H9 (cell line): Measurements from ENCODE around the gene TGFBR2. TPM values are rescaled to one million over a fixed set of nuclear protein-coding genes. Genes with fewer than 3 reads are reported as not detected.

Experiments
- DNase-seq: peaks from one replicate; pipeline ENCODE4 v3.0.0-alpha.2; 2017
- H2AFZ ChIP-seq: one replicate; pipeline ENCODE4 v1.6.1; 2013; ENCODE audit warnings: mild to moderate bottlenecking, low read length, control low read depth, moderate library complexity
- H2AK5ac ChIP-seq: 2 replicates; pipeline ENCODE4 v1.6.1; 2013; ENCODE audit warnings: low read length, control low read depth, mixed read lengths; ENCODE audit not compliant: insufficient read length
- H2BK120ac ChIP-seq: one replicate; pipeline ENCODE4 v1.6.1; 2013; ENCODE audit warnings: low read depth, mild to moderate bottlenecking, low read length, control low read depth, inconsistent platforms; ENCODE audit not compliant: poor library complexity, severe bottlenecking
- H2BK12ac ChIP-seq: 2 replicates; pipeline ENCODE4 v1.6.1; 2013; ENCODE audit warnings: low read length, control low read depth, mixed read lengths, low read depth; ENCODE audit not compliant: insufficient read length
- H2BK15ac ChIP-seq: 2 replicates; pipeline ENCODE4 v1.6.1; 2013; ENCODE audit warnings: low read depth, low read length, control low read depth
- H2BK20ac ChIP-seq: one replicate; pipeline ENCODE4 v1.6.1; 2013; ENCODE audit warnings: low read depth, mild to moderate bottlenecking, low read length, control low read depth, inconsistent platforms; ENCODE audit not compliant: poor library complexity, severe bottlenecking
- H2BK5ac ChIP-seq: 2 replicates; pipeline ENCODE4 v1.6.1; 2013; ENCODE audit warnings: low read length, control low read depth, mixed read lengths; ENCODE audit not compliant: insufficient read length
- H3K14ac ChIP-seq: 2 replicates; pipeline ENCODE4 v1.6.1; 2013; ENCODE audit warnings: low read length, control low read depth; ENCODE audit not compliant: insufficient read depth
- H3K18ac ChIP-seq: 2 replicates; pipeline ENCODE4 v1.6.1; 2013; ENCODE audit warnings: low read depth, mild to moderate bottlenecking, mixed read lengths, low read length, control low read depth; ENCODE audit not compliant: insufficient read length
- H3K23ac ChIP-seq: 2 replicates; pipeline ENCODE4 v1.6.1; 2013; ENCODE audit warnings: low read length, control low read depth, mixed read lengths, low read depth; ENCODE audit not compliant: insufficient read length
- H3K23me2 ChIP-seq: 2 replicates; pipeline ENCODE4 v1.6.1; 2013; ENCODE audit warnings: low read depth, mild to moderate bottlenecking, mixed read lengths, low read length, control low read depth; ENCODE audit not compliant: insufficient read length, poor library complexity, severe bottlenecking
- H3K27ac ChIP-seq: 2 replicates; pipeline ENCODE4 v1.5.1; 2013; ENCODE audit warnings: low read length, control low read depth, mixed read lengths, low read depth; ENCODE audit not compliant: insufficient read length
- H3K27me3 ChIP-seq: 2 replicates; pipeline ENCODE4 v1.6.1; 2013; ENCODE audit warnings: low read length, control low read depth, inconsistent platforms; ENCODE audit not compliant: insufficient read depth
- H3K4ac ChIP-seq: 2 replicates; pipeline ENCODE4 v1.6.1; 2013; ENCODE audit warnings: low read depth, mild to moderate bottlenecking, control low read depth, inconsistent platforms, low read length, moderate library complexity
- H3K4me1 ChIP-seq: 2 replicates; pipeline ENCODE4 v1.6.1; 2013; ENCODE audit warnings: low read length, control low read depth, inconsistent platforms; ENCODE audit not compliant: insufficient read depth
- H3K4me2 ChIP-seq: 2 replicates; pipeline ENCODE4 v1.6.1; 2013; ENCODE audit warnings: low read length, control low read depth, mixed read lengths; ENCODE audit not compliant: insufficient read length, insufficient read depth
- H3K56ac ChIP-seq: 2 replicates; pipeline ENCODE4 v1.6.1; 2013; ENCODE audit warnings: low read depth, mild to moderate bottlenecking, mixed read lengths, low read length, control low read depth; ENCODE audit not compliant: insufficient read length
- H3K79me1 ChIP-seq: 2 replicates; pipeline ENCODE4 v1.6.1; 2013; ENCODE audit warnings: low read depth, mild to moderate bottlenecking, moderate library complexity, low read length, control low read depth, inconsistent platforms; ENCODE audit not compliant: insufficient read depth, poor library complexity, severe bottlenecking
- H3K79me2 ChIP-seq: 2 replicates; pipeline ENCODE4 v1.6.1; 2013; ENCODE audit warnings: low read length, control low read depth, inconsistent platforms; ENCODE audit not compliant: insufficient read depth
- H3K9ac ChIP-seq: 2 replicates; pipeline ENCODE4 v1.6.1; 2013; ENCODE audit warnings: low read length, control low read depth, mixed read lengths; ENCODE audit not compliant: insufficient read length; ENCODE audit errors: extremely low read depth
- H3K9me3 ChIP-seq: one replicate; pipeline ENCODE4 v1.6.1; 2013; ENCODE audit warnings: low read depth, low read length, inconsistent platforms; ENCODE audit not compliant: control insufficient read depth
- H3T11ph ChIP-seq: one replicate; pipeline ENCODE4 v1.6.1; 2013; ENCODE audit warnings: mild to moderate bottlenecking, low read length, control low read depth, inconsistent platforms
- H4K20me1 ChIP-seq: one replicate; pipeline ENCODE4 v1.6.1; 2013; ENCODE audit not compliant: control insufficient read depth, insufficient read length, insufficient read depth
- H4K5ac ChIP-seq: 2 replicates; pipeline ENCODE4 v1.6.1; 2013; ENCODE audit warnings: low read depth, mild to moderate bottlenecking, mixed read lengths, low read length, control low read depth; ENCODE audit not compliant: insufficient read length
- H4K8ac ChIP-seq: replicated peaks from 2 replicates; pipeline ENCODE4 v1.6.1; 2013; ENCODE audit warnings: low read length, control low read depth, mixed read lengths, low read depth; ENCODE audit not compliant: insufficient read length
- H4K91ac ChIP-seq: 2 replicates; pipeline ENCODE4 v1.6.1; 2013; ENCODE audit warnings: low read depth, mild to moderate bottlenecking, moderate library complexity, mixed read lengths, low read length, control low read depth; ENCODE audit not compliant: insufficient read length
- H3K27ac Mint-ChIP-seq, 3 experiments: 2 replicates in 2 of 3; 3 replicates in 1 of 3; pipeline ENCODE4 v1.8.0; 2020 to 2021; ENCODE audit warnings: mixed read lengths in 3 of 3, mild to moderate bottlenecking in 1 of 3, moderate library complexity in 1 of 3
- H3K27me3 Mint-ChIP-seq: 2 replicates; pipeline ENCODE4 v1.8.0; 2021; ENCODE audit warnings: low read depth, mild to moderate bottlenecking, moderate library complexity, mixed read lengths
- H3K36me3 Mint-ChIP-seq, 3 experiments: 2 replicates in 2 of 3; 3 replicates in 1 of 3; pipeline ENCODE4 v1.8.0; 2020 to 2021; ENCODE audit warnings: low read depth in 3 of 3, mixed read lengths in 3 of 3; ENCODE audit not compliant: insufficient read depth in 1 of 3
- H3K4me1 Mint-ChIP-seq, 2 experiments: 2 replicates each; pipeline ENCODE4 v1.8.0; 2020; ENCODE audit warnings: mixed read lengths in 2 of 2
- H3K4me3 Mint-ChIP-seq, 2 experiments: 2 replicates in 1 of 2; 3 replicates in 1 of 2; pipeline ENCODE4 v1.8.0; 2020 to 2021; ENCODE audit warnings: mild to moderate bottlenecking in 2 of 2, mixed read lengths in 2 of 2, moderate library complexity in 1 of 2
- H3K9me3 Mint-ChIP-seq, 2 experiments: 2 replicates in 1 of 2; 3 replicates in 1 of 2; pipeline ENCODE4 v1.8.0; 2020; ENCODE audit warnings: mild to moderate bottlenecking in 2 of 2, mixed read lengths in 2 of 2, moderate library complexity in 1 of 2
- CTCF ChIP-seq: fragments of 200-600 bp; sonication (generic); conservative IDR thresholded peaks from 3 replicates; pipeline ENCODE4 v1.8.0; 2021; ENCODE audit warnings: antibody characterized with exemption, mild to moderate bottlenecking
- WGBS: extraction: QIAGEN DNeasy Blood & Tissue Kit; methylation state at CpG from one replicate; pipeline ENCODE4 v1.1.7; 2013; ENCODE audit warnings: missing lambda C conversion rate, low lambda C conversion rate, mixed read lengths; ENCODE audit not compliant: insufficient read length; ENCODE audit errors: extremely low coverage; 5-methylcytosine and 5-hydroxymethylcytosine counted together
- total RNA-seq: library from RNA; stranded (reverse); gene quantifications from 2 replicates; pipeline ENCODE4 v1.2.1, GENCODE V29; 2021

Gene TGFBR2
- total RNA-seq, 1 experiment from 2014 or later: 10.6 TPM

- Histone ChIP-seq H3K79me2 (no peaks in the 10 kb centered on the region), H3T11ph (no peak overlapping the region), H2BK5ac (no peak overlapping the region), H2BK120ac (no peak overlapping the region), H3K4ac (no peak overlapping the region), H4K91ac (no peak overlapping the region), H3K4me2 (no peak overlapping the region), H4K5ac (no peak overlapping the region), H3K9me3 (peaks cover 18% of the 10 kb centered on the region), H3K27ac (no peak overlapping the region), H3K79me1 (no peaks in the 10 kb centered on the region), H2BK15ac (no peak overlapping the region), H3K4me1 (peaks cover 5% of the 10 kb centered on the region), H3K23ac (no peak overlapping the region), H2BK20ac (no peak overlapping the region), H3K18ac (no peak overlapping the region), H3K27me3 (no peaks in the 10 kb centered on the region), H4K8ac (no peak overlapping the region), H2AK5ac (no peak overlapping the region), H4K20me1 (no peaks in the 10 kb centered on the region), H2BK12ac (no peak overlapping the region), H3K14ac (no peak overlapping the region), H3K56ac (no peak overlapping the region), H2AFZ (no peak overlapping the region), H3K23me2 (no peaks in the 10 kb centered on the region), H3K9ac (no peak overlapping the region)
- no peak for DNase-seq
- Mint-ChIP-seq H3K27me3 (no peaks in the 10 kb centered on the region; the same call in 1 of the 2 replicates), H3K9me3 (peaks cover 38 to 50% of the 10 kb centered on the region in 2 experiments), H3K36me3 (peaks cover 46 to 51% (median 51%) of the 10 kb centered on the region in 3 experiments), H3K4me1 (peaks cover 35 to 41% of the 10 kb centered on the region in 2 experiments), H3K4me3 (no peak overlapping the region), H3K27ac (peak overlapping the region in 1 of 3 experiments; percentile 26; a peak in 2 of 7 replicates)
- no CpG with 5 or more reads among the region's 9 CpGs for WGBS
- TF ChIP-seq CTCF: no peak
Measured at GRCh38 chr3:30704931-30705890, 98.8 kb downstream of the TGFBR2 start.
